ENCODE measurements around the gene MDN1. TPM values are rescaled to one million over a fixed set of nuclear protein-coding genes. Genes with fewer than 3 reads are reported as not detected.

Gene MDN1
- total and polyA plus RNA-seq, 2 of the 4 experiments (the other 2 are of a cell fraction) = 7.7 to 26.7 TPM

- H2BK20ac ChIP-seq (ENCODE audit: low read depth, low read length) = no peak overlapping the region
- H3K14ac ChIP-seq (replicated peaks; ENCODE audit: low read depth, low read length) = no peak overlapping the region
- H4K5ac ChIP-seq (ENCODE audit: low read depth, low read length) = no peak overlapping the region
- BruUV-seq (replicated peaks) = no TSS peak
- in situ Hi-C loops (cut with MboI; ENCODE audit: low sequenced_read_pairs) (no loop called here), dilution Hi-C loops (cut with HindIII; ENCODE audit: low sequenced_read_pairs, unreplicated experiment) (no loop called here), intact Hi-C loops (cut with micrococcal nuclease) (no loop called here)
- H4K91ac ChIP-seq (ENCODE audit: insufficient read depth, low read depth, low read length) = no peak overlapping the region
- ChIA-PET POLR2A (ENCODE audit: unreplicated experiment) (no interaction called here), CTCF (interaction anchor here (0.6 kb wide), 1 partner anchor 541 kb away, joined by 4 read pairs; no protein-coding TSS in a partner anchor)
- H3K4me1 ChIP-seq (ENCODE audit: control insufficient read depth, insufficient read depth, low read length) = no peaks in the 10 kb centered on the region
- H3K9ac ChIP-seq (ENCODE audit: low read depth, low read length) = no peak overlapping the region
- H3K36me3 ChIP-seq (ENCODE audit: control insufficient read depth, insufficient read depth, low read length) = peaks cover 51% of the 10 kb centered on the region
- ATAC-seq (ENCODE audit: low read depth) (no peak), DNase-seq (no peak)
- H3K4me2 ChIP-seq (ENCODE audit: low read depth, low read length) = no peak overlapping the region
- H3K56ac ChIP-seq (ENCODE audit: extremely low read depth, insufficient read depth, low read length) = no peak overlapping the region
- H3K9me1 ChIP-seq (ENCODE audit: insufficient read depth, low read length) = no peaks in the 10 kb centered on the region
- no peaks in the 10 kb centered on the region for H3K79me1 ChIP-seq (ENCODE audit: low read depth in 1 of 2, low read length in 2 of 2)
- no peaks in the 10 kb centered on the region for H3K9me3 ChIP-seq (ENCODE audit: control insufficient read depth, insufficient read depth, low read length)
- TF ChIP-seq USF2 (IDR thresholded peaks at IDR 0.05; ENCODE audit: low read depth, low read length) (no peak), POLR2A (IDR thresholded peaks at IDR 0.05; ENCODE audit: low read depth, low read length) (no peak), MAZ (IDR thresholded peaks at IDR 0.05; ENCODE audit: borderline replicate concordance, low read depth, low read length) (no peak), CTCF (conservative IDR thresholded peaks at IDR 0.05; ENCODE audit: low read depth, low read length) (no peak), RAD21 (IDR thresholded peaks at IDR 0.05; ENCODE audit: low read length) (no peak), RCOR1 (IDR thresholded peaks at IDR 0.05; ENCODE audit: insufficient replicate concordance, low read length) (no peak), BHLHE40 (IDR thresholded peaks at IDR 0.05; ENCODE audit: low read depth, low read length) (no peak), RFX5 (IDR thresholded peaks at IDR 0.05; ENCODE audit: low read depth, low read length) (no peak), MAFK (IDR thresholded peaks at IDR 0.05; ENCODE audit: low read depth, low read length) (no peak), ELK1 (IDR thresholded peaks at IDR 0.05; ENCODE audit: borderline replicate concordance, low read depth, low read length) (no peak), NFE2L2 (IDR thresholded peaks at IDR 0.05; ENCODE audit: low read depth, low read length) (no peak), FOS (IDR thresholded peaks at IDR 0.05; ENCODE audit: low read depth, low read length) (no peak), CEBPB (IDR thresholded peaks at IDR 0.05; ENCODE audit: low read depth, low read length) (no peak), MXI1 (IDR thresholded peaks at IDR 0.05; ENCODE audit: borderline replicate concordance, low read depth, low read length) (no peak), SMC3 (IDR thresholded peaks at IDR 0.05; ENCODE audit: low read depth, low read length) (no peak)
- no peak overlapping the region for H3K27ac ChIP-seq (ENCODE audit: insufficient read depth, low read length)
- H3K4me3 ChIP-seq (ENCODE audit: insufficient read depth, low read depth, low read length) = no peak overlapping the region
- H3K18ac ChIP-seq (ENCODE audit: low read depth, low read length) = no peak overlapping the region
- H3K23ac ChIP-seq (ENCODE audit: low read depth, low read length) = no peak overlapping the region
- H2AFZ ChIP-seq (replicated peaks; ENCODE audit: low read length, poor library complexity) = no peak overlapping the region
- H2BK5ac ChIP-seq (ENCODE audit: low read depth, low read length, poor library complexity, severe bottlenecking) = no peak overlapping the region
- H4K20me1 ChIP-seq (ENCODE audit: insufficient read depth, low read length) = no peaks in the 10 kb centered on the region
- H2BK15ac ChIP-seq (ENCODE audit: low read depth, low read length) = no peak overlapping the region
- no peak overlapping the region for H2AK9ac ChIP-seq (replicated peaks; ENCODE audit: low read depth, low read length, poor library complexity)
- 82% methylated on average over 2 of the region's 9 CpGs; no CpG with 5 or more reads in 1 of the 2 experiments for WGBS, 2 experiments (ENCODE audit: extremely low coverage in 2 of 2, insufficient read length in 1 of 2)
- H2AK5ac ChIP-seq (ENCODE audit: low read depth, low read length) = no peak overlapping the region
- no peak overlapping the region for H2BK120ac ChIP-seq (ENCODE audit: low read depth, low read length)
- no peak overlapping the region for H3K4ac ChIP-seq (ENCODE audit: low read depth, low read length)
- H3K27me3 ChIP-seq (ENCODE audit: control insufficient read depth, insufficient read depth, low read length) = no peaks in the 10 kb centered on the region
- no peak overlapping the region for H4K8ac ChIP-seq (ENCODE audit: low read depth in 2 of 2, low read length in 2 of 2)
Measured at GRCh38 chr6:89692256-89692655, 127.3 kb downstream of the MDN1 start.
